ENCODE results near the gene HTR1B. TPM values are rescaled to one million over a fixed set of nuclear protein-coding genes. Genes with fewer than 3 reads are reported as not detected.
A peak's percentile ranks its signal among the peaks of the same experiment; 100 is the strongest.

The HTR1B gene
- polyA plus RNA-seq (ENCODE audit: insufficient read length in 4 of 4), result under 1 TPM; 0.25 to 0.46 (median 0.42) TPM

GRCh38 chr6:77463308-77463860, at the start of gene HTR1B:
HTR1B (minus strand) TSS chr6:77463491; CDS start chr6:77463403, 88 bp downstream.
- no peak for DNase-seq (ENCODE audit: low read depth in 4 of 4, low spot score in 2 of 4)

- DNase-seq (ENCODE audit: low read depth in 4 of 4, low spot score in 2 of 4), result no peak
Measured at GRCh38 chr6:77512554-77512953, 49.3 kb upstream of the HTR1B start.

- DNase-seq (ENCODE audit: low read depth in 4 of 4, low spot score in 2 of 4), result no peak
Measured at GRCh38 chr6:77511860-77512259, 48.6 kb upstream of the HTR1B start.

- DNase-seq (ENCODE audit: low read depth in 4 of 4, low spot score in 2 of 4), result no peak
Measured at GRCh38 chr6:77502981-77503380, 39.7 kb upstream of the HTR1B start.

GRCh38 chr6:77492530-77492929, 29.2 kb upstream of the HTR1B start:
- no peak for DNase-seq (ENCODE audit: low read depth in 4 of 4, low spot score in 2 of 4)

GRCh38 chr6:77487808-77488425, 24.6 kb upstream of the HTR1B start:
- DNase-seq (ENCODE audit: low read depth in 4 of 4, low spot score in 2 of 4), result no peak

- DNase-seq (ENCODE audit: low read depth in 4 of 4, low spot score in 2 of 4), result no peak
Measured at GRCh38 chr6:77482981-77483380, 19.7 kb upstream of the HTR1B start.

GRCh38 chr6:77474973-77475372, 11.7 kb upstream of the HTR1B start:
- no peak for DNase-seq (ENCODE audit: low read depth in 4 of 4, low spot score in 2 of 4)

- no peak for DNase-seq (ENCODE audit: low read depth in 4 of 4, low spot score in 2 of 4)
Measured at GRCh38 chr6:77474286-77474956, 11.1 kb upstream of the HTR1B start.

GRCh38 chr6:77470983-77471382, 7.7 kb upstream of the HTR1B start:
- no peak for DNase-seq (ENCODE audit: low read depth in 4 of 4, low spot score in 2 of 4)

GRCh38 chr6:77468939-77469338, 5.6 kb upstream of the HTR1B start:
- DNase-seq (ENCODE audit: low read depth in 4 of 4, low spot score in 2 of 4), result no peak

GRCh38 chr6:77466451-77467437, 3.5 kb upstream of the HTR1B start:
- no peak for DNase-seq (ENCODE audit: low read depth in 4 of 4, low spot score in 2 of 4)

- DNase-seq (ENCODE audit: low read depth in 4 of 4, low spot score in 2 of 4), result peak in 1 of 4 donors; percentile 61
Measured at GRCh38 chr6:77466055-77466450, 2.8 kb upstream of the HTR1B start.

GRCh38 chr6:77464495-77464867, 1.2 kb upstream of the HTR1B start:
- no peak for DNase-seq (ENCODE audit: low read depth in 4 of 4, low spot score in 2 of 4)

- DNase-seq (ENCODE audit: low read depth in 4 of 4, low spot score in 2 of 4), result no peak
Measured at GRCh38 chr6:77463861-77464494, 687 bp upstream of the HTR1B start.

- DNase-seq (ENCODE audit: low read depth in 4 of 4, low spot score in 2 of 4), result no peak
Measured at GRCh38 chr6:77462359-77463307, 658 bp downstream of the HTR1B start.

- DNase-seq (ENCODE audit: low read depth in 4 of 4, low spot score in 2 of 4), result no peak
Measured at GRCh38 chr6:77461796-77462195, 1.5 kb downstream of the HTR1B start.

GRCh38 chr6:77458421-77458820, 4.9 kb downstream of the HTR1B start:
- no peak for DNase-seq (ENCODE audit: low read depth in 4 of 4, low spot score in 2 of 4)

- DNase-seq (ENCODE audit: low read depth in 4 of 4, low spot score in 2 of 4), result peak in 2 of 4 donors; percentile 43 to 69
Measured at GRCh38 chr6:77457720-77458349, 5.5 kb downstream of the HTR1B start.

Data from left renal cortex interstitium (tissue), 4 donors.